Measurements from ENCODE around the gene TAB3. TPM values are rescaled to one million over a fixed set of nuclear protein-coding genes. Genes with fewer than 3 reads are reported as not detected.
"Not testable (repeated sequence)": the region's sequence is repeated elsewhere in the genome, so short reads cannot be mapped to it uniquely, and the experiment has no call there.

Gene TAB3
- total RNA-seq, 1 donor from 2014 or later, result 21.1 TPM

- DNase-seq (ENCODE audit: extremely low read depth, low read depth, low spot score), result no peak
Observed at GRCh38 chrX:30822068-30822681, 66.9 kb downstream of the TAB3 start.

DNA sequence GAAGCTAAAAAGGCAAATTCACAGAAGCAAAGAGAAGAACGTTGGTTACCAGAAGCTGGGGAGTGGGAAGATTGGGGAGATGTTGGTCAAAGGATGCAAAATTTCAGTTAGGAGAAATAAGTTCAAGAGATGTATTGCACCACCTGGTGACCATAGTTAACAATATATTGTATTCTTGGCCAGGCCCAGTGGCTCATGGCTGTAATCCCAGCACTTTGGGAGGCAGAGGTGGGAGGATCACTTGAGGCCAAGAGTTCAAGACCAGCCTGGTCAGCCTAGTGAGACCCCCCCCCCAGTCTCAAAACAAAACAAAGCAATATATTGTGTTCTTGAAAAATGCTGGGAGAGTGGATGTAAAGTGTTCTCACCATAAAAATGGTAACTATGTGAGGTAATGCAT is 67.9 kb downstream of the TAB3 start:
- DNase-seq (ENCODE audit: extremely low read depth, low read depth, low spot score), result no peak

- no peak for DNase-seq (ENCODE audit: extremely low read depth, low read depth, low spot score)
Observed at GRCh38 chrX:30819080-30819479, 70.0 kb downstream of the TAB3 start.

- DNase-seq (ENCODE audit: extremely low read depth, low read depth, low spot score), result no peak
Observed at GRCh38 chrX:30816079-30816478, 73.0 kb downstream of the TAB3 start.

DNA sequence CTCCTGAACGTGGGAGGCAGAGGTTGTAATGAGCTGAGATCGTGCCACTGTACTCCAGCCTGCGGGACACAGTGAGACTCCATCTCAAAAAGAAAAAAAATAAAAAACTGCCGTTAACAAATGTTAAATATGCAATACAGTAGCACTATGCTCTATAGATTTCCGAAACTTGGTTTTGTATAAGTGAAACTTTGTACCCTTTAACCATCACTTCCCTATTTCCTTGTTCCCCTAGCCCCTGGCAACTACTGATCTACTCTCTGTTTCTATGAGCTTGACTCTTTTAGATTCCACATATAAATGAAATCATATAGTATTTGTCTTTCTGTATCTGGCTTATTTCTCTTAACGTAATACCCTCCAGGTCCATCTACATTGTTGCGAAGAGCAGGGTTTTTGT is 74.1 kb downstream of the TAB3 start:
- no peak for DNase-seq (ENCODE audit: extremely low read depth, low read depth, low spot score)

DNA sequence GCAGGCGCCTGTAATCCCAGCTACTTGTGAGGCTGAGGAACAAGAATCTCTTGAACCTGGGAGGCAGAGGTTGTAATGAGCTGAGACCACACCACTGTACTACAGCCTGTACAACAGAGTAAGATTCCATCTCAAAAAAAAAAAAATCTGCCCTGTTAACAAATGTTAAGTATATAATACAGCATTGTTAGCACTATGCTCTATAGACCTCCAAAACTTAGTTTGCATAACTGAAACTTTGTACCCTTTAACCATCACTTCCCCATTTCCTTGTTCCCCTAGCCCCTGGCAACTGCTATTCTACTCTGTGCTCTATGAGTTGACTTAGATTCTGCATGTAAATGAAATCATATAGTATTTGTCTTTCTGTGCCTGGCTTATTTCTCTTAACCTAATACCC is 76.7 kb downstream of the TAB3 start:
- no peak for DNase-seq (ENCODE audit: extremely low read depth, low read depth, low spot score)

- no peak for DNase-seq (ENCODE audit: extremely low read depth, low read depth, low spot score)
Observed at GRCh38 chrX:30806187-30806728, 82.8 kb downstream of the TAB3 start.

- no peak for DNase-seq (ENCODE audit: extremely low read depth, low read depth, low spot score)
Observed at GRCh38 chrX:30804462-30804861, 84.6 kb downstream of the TAB3 start.

DNA sequence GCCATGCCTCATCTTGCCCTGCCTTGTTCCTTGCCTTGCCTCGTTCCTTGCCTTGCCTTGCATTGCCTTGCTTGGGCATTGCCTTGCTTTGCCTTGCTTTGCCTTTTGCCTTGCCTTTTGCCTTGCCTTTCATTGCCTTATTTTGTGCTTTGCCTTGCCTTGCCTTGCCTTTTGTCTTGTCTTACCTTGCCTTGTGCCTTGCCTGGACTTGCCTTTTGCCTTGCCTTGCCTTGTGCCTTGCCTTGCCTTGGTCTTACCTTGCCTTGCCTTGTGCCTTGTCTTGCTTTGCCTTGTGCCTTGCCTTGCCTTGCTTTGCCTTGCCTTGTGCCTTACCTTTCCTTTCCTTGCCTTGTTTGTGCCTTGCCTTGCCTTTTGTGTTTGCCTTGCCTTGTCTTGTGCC is 88.2 kb downstream of the TAB3 start:
- DNase-seq (ENCODE audit: extremely low read depth, low read depth, low spot score), result no peak

GRCh38 chrX:30799327-30799726 is 89.7 kb downstream of the TAB3 start:
- no peak for DNase-seq (ENCODE audit: extremely low read depth, low read depth, low spot score)

GRCh38 chrX:30798810-30799209 is 90.2 kb downstream of the TAB3 start:
- DNase-seq (ENCODE audit: extremely low read depth, low read depth, low spot score), result no peak

- not testable (repeated sequence) for DNase-seq (ENCODE audit: extremely low read depth, low read depth, low spot score)
Observed at GRCh38 chrX:30797301-30797700, 91.8 kb downstream of the TAB3 start.

- no peak for DNase-seq (ENCODE audit: extremely low read depth, low read depth, low spot score)
Observed at GRCh38 chrX:30795981-30796958, 92.8 kb downstream of the TAB3 start.

- no peak for DNase-seq (ENCODE audit: extremely low read depth, low read depth, low spot score)
Observed at GRCh38 chrX:30794497-30794896, 94.6 kb downstream of the TAB3 start.

DNA sequence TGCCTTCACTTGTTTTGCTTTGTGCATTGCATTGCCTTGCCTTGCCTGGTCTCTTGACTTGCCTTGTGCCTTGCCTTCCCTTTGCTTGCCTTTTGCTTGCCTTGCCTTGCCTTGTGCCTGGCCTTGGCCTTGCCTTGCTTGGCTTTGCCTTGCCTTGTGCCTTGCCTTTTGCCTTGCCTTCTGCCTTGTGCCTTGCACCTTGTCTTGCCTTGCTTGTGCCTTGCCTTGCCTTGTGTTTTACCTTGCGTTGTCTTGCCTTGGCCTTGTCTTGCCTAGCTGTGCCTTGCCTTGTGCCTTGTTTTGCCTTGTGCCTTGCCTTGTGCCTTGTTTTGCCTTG is 95.3 kb downstream of the TAB3 start:
- DNase-seq (ENCODE audit: extremely low read depth, low read depth, low spot score), result no peak

DNA sequence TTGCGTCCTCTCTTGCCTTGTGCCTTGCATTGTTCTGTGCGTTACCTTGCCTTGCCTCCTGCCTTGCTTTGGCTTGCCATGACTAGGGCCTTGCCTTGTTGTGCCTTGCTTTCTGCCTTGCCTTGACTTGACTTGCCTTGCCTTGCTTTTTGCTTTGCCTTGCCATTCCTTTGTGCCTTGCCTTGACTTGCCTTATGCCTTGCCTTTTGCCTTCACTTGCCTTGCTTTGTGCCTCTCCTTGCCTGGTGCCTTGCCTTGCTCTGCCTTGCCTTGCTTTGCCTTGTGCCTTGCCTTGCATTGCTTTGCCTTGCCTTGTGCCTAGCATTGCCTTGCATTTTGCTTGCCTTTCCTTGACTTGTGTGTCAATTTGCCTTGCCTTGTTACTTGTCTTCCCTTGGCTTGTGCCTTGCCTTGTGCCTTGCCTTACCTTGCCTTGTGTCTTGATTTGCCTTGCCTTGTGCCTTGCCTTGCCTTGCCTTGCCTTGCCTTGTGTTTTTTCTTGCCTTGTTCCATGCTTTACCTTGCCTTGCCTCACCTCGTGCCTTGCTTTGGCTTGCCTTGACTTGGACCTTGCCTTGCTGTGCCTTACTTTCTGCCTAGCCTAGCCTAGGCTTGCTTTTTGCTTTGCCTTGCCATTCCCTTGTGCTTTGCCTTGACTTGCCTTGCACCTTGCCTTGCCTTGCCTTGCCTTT is 95.8 kb downstream of the TAB3 start:
- no peak for DNase-seq (ENCODE audit: extremely low read depth, low read depth, low spot score)

- DNase-seq (ENCODE audit: extremely low read depth, low read depth, low spot score), result no peak
Observed at GRCh38 chrX:30791296-30792278, 97.5 kb downstream of the TAB3 start.

DNA sequence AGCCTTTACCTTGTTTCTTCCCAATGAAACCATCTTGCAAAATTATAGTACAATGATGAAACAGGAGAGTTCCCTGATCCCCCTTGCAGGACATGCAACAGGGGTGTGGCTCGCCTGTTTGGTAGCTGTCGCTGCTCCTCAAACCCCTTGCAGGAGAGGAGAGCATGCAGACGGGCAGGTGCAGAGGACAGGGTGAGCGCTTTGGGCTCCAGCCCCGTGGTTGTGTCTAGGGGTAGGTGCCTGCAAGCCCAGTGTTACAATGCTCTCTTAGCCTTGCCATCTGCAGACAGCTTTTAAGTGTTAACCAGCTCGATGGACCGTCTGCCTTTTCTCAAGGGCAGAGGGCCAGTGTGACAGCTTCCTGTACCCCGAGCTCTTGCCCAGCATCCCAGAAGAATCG is 102.0 kb downstream of the TAB3 start:
- DNase-seq (ENCODE audit: extremely low read depth, low read depth, low spot score), result no peak

DNA sequence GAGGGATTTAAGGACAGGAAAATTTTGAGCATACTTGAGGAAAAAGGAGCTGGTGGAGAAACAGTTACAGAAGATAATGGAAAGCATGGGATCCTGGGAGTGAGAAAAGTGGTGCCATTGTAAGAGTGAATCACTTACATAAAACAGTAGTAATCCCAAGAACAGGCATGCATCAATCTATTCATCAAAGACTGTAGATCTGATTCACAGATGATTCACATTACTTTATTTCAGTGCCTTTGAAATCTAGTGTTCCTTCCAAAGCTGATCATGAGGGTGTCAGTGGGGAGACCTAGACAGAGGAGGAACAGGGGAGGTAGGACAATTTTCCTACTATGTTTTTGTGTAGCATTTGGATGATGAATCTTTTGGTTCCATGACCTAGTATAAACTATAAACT is 102.7 kb downstream of the TAB3 start:
- DNase-seq (ENCODE audit: extremely low read depth, low read depth, low spot score), result no peak

All from glomerular endothelial cell (primary cell).